ENCODE data around the gene LDLRAD3. TPM values are rescaled to one million over a fixed set of nuclear protein-coding genes. Genes with fewer than 3 reads are reported as not detected.

Gene LDLRAD3
- total RNA-seq, 1 donor from 2014 or later, result 19.6 TPM

DNA sequence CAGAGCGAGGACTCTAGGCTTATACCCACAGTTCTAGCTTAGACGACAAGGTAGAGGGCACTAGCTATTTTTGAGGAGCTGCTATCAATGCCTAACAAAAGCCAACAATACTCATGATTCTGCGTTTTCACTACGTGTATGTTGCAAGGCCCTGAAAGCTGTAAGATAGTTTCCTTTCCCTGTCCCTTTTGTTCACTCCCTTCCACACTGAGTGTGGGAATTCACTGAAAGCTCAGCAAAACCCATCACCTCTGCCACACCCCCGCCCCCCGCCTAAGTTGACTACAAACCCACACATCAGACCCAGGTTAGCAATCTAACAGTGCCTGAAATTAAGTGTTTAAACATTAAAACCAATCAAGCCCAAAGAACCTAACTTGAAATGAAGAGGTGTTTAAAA is 6.2 kb upstream of the LDLRAD3 start:
- no peak for DNase-seq (ENCODE audit: low spot score, unreplicated experiment)
- H3K27ac Mint-ChIP-seq, result peak overlapping the region; percentile 78
- no peaks in the 10 kb centered on the region for H3K9me3 Mint-ChIP-seq (ENCODE audit: low read depth)
- no peaks in the 10 kb centered on the region for H3K36me3 Mint-ChIP-seq (ENCODE audit: insufficient read depth)
- TF ChIP-seq, protein P1, sequence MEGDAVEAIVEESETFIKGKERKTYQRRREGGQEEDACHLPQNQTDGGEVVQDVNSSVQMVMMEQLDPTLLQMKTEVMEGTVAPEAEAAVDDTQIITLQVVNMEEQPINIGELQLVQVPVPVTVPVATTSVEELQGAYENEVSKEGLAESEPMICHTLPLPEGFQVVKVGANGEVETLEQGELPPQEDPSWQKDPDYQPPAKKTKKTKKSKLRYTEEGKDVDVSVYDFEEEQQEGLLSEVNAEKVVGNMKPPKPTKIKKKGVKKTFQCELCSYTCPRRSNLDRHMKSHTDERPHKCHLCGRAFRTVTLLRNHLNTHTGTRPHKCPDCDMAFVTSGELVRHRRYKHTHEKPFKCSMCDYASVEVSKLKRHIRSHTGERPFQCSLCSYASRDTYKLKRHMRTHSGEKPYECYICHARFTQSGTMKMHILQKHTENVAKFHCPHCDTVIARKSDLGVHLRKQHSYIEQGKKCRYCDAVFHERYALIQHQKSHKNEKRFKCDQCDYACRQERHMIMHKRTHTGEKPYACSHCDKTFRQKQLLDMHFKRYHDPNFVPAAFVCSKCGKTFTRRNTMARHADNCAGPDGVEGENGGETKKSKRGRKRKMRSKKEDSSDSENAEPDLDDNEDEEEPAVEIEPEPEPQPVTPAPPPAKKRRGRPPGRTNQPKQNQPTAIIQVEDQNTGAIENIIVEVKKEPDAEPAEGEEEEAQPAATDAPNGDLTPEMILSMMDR (IDR thresholded peaks at IDR 0.05; ENCODE audit: unreplicated experiment), result no peak
- no peak overlapping the region for H3K4me3 Mint-ChIP-seq (ENCODE audit: low read depth)
- peaks cover 15% of the 10 kb centered on the region for H3K27me3 Mint-ChIP-seq
- H3K4me1 Mint-ChIP-seq (ENCODE audit: low read depth), result peaks cover 4% of the 10 kb centered on the region

DNA sequence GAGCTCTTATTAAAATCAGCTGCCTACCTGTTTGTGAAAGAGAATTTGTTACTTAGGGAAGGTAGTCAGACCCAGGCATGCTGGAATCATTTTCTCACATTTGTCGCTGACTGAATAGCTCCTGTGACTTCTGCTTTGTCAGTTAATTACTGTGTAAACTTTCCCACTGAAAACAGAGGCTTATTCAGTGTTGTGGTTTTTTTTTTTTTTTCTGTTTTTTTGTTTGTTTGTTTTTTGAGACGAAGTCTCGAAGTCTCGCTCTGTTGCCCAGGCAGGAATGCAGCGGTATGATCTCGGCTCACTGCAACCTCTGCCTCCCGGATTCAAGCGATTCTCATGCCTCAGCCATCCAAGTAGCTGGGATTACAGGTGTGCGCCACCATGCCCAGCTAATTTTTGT is 5.6 kb upstream of the LDLRAD3 start:
- Mint-ChIP-seq H3K4me3 (ENCODE audit: low read depth) (no peak overlapping the region), H3K4me1 (ENCODE audit: low read depth) (peaks cover 5% of the 10 kb centered on the region), H3K27me3 (peaks cover 20% of the 10 kb centered on the region), H3K36me3 (ENCODE audit: insufficient read depth) (no peaks in the 10 kb centered on the region), H3K9me3 (ENCODE audit: low read depth) (no peaks in the 10 kb centered on the region), H3K27ac (no peak overlapping the region)
- TF ChIP-seq, protein P1 (IDR thresholded peaks at IDR 0.05; ENCODE audit: unreplicated experiment), result no peak
- no peak for DNase-seq (ENCODE audit: low spot score, unreplicated experiment)

DNA sequence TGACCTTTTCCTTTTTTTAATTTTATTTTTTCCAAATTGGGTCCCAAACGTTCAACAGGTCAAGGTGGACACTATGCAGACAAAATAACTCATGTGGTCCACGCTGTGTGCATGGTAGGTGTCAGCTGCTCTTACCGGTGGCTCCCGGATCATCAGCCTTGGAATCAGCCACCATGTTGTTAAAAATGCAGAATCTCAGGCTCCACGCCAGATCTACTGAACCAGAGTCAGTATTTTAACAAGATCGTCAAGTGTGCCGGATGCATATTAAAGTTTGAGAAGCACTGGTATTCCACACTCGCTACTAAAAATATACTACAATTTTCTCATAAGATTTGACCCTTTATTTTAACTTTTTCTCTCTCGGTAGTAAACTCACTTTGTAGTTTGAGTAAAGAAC is 553 bp upstream of the LDLRAD3 start:
- Mint-ChIP-seq H3K4me3 (ENCODE audit: low read depth) (peak overlapping the region; percentile 83), H3K27ac (peak overlapping the region; percentile 91), H3K36me3 (ENCODE audit: insufficient read depth) (no peaks in the 10 kb centered on the region), H3K9me3 (ENCODE audit: low read depth) (no peaks in the 10 kb centered on the region), H3K27me3 (peaks cover 22% of the 10 kb centered on the region), H3K4me1 (ENCODE audit: low read depth) (peaks cover 22% of the 10 kb centered on the region)
- TF ChIP-seq, protein P1 (IDR thresholded peaks at IDR 0.05; ENCODE audit: unreplicated experiment), result no peak
- no peak for DNase-seq (ENCODE audit: low spot score, unreplicated experiment)

DNA sequence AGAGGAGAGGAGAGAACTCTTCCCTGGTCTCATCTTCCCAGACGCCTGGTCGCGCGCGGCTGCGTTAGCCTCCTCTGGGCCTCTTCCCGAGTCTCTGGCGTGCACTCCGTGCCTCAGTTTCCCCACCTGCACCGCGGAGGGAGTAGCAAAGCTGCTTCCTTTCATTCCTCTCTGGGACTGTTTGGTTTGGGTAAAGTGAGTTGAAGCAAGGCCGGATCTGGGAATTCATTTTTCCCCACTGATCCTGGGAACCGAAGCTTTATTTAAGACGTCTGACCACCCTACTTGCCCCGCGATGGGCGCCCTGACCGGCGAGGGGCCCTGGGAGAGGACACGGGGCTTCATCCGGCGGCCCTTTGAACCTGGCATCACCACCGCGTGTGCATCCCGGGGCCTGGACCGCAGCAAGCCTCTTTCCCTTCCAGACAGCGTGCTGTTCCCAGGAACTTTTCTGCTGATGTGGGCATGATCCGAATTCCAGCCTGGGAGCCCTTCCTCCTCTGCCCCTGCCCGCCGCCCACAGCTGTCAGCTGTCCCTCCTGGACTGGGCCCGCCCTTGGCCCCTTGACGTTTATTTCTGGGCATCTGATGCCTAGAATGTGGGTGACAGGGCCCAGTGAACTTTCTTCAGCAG is 758 bp downstream of the LDLRAD3 start:
- no peak for DNase-seq (ENCODE audit: low spot score, unreplicated experiment)
- Mint-ChIP-seq H3K27ac (peak overlapping the region; percentile 93), H3K4me1 (ENCODE audit: low read depth) (peaks cover 22% of the 10 kb centered on the region), H3K27me3 (peaks cover 19% of the 10 kb centered on the region), H3K9me3 (ENCODE audit: low read depth) (no peaks in the 10 kb centered on the region), H3K36me3 (ENCODE audit: insufficient read depth) (no peaks in the 10 kb centered on the region), H3K4me3 (ENCODE audit: low read depth) (peak overlapping the region; percentile 93)
- TF ChIP-seq, protein P1 (IDR thresholded peaks at IDR 0.05; ENCODE audit: unreplicated experiment), result no peak

DNA sequence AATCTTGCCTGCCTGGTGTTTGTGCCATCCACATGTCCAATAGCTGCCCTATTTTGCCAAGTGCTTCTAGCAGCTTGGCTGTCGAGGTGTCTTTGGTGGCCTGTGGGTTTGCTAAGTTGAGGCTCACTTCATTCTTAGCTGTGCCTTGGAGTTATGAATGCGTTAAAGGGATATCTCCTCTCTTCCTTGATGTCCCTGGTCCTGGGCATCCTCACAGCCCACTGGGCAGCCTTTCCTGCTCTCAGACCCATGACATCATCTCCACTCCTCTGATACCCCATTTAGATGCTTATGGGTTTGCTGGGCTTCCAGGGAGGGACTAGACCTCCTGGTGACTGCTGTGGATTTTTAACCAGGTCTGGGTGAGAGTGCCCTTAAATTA is 1.3 kb downstream of the LDLRAD3 start:
- peak overlapping the region; percentile 93 for H3K4me3 Mint-ChIP-seq (ENCODE audit: low read depth)
- DNase-seq (ENCODE audit: low spot score, unreplicated experiment), result no peak
- H3K27me3 Mint-ChIP-seq, result peaks cover 17% of the 10 kb centered on the region
- H3K27ac Mint-ChIP-seq, result peak overlapping the region; percentile 93
- H3K9me3 Mint-ChIP-seq (ENCODE audit: low read depth), result no peaks in the 10 kb centered on the region
- no peaks in the 10 kb centered on the region for H3K36me3 Mint-ChIP-seq (ENCODE audit: insufficient read depth)
- peaks cover 22% of the 10 kb centered on the region for H3K4me1 Mint-ChIP-seq (ENCODE audit: low read depth)
- TF ChIP-seq, protein P1 (IDR thresholded peaks at IDR 0.05; ENCODE audit: unreplicated experiment), result no peak

Data from progenitor cell of endocrine pancreas (in vitro differentiated cells).